ENCODE results near the gene PRR5L. TPM values are rescaled to one million over a fixed set of nuclear protein-coding genes. Genes with fewer than 3 reads are reported as not detected.

The PRR5L gene
- total and polyA plus RNA-seq, 2 experiments from 2014 or later, result 3.1 to 8.9 TPM

GRCh38 chr11:36311926-36312595, 16.0 kb downstream of the PRR5L start:
- H3K9me3 Mint-ChIP-seq, result no peaks in the 10 kb centered on the region
- no peak overlapping the region for H3K4me3 Mint-ChIP-seq
- H3K27me3 Mint-ChIP-seq (ENCODE audit: insufficient read depth, low read depth, poor library complexity), result peaks cover 2% of the 10 kb centered on the region
- Histone ChIP-seq H3K4me2 (no peak overlapping the region), H3K9me2 (ENCODE audit: insufficient read depth) (peaks cover 1% of the 10 kb centered on the region; the same call in 1 of the 2 replicates), H3K27ac (ENCODE audit: low read depth) (no peak overlapping the region), H3F3A (replicated peaks; ENCODE audit: low read depth) (no peaks in the 10 kb centered on the region), H3K4me1 (ENCODE audit: insufficient read depth) (peaks cover 5% of the 10 kb centered on the region), H4K20me1 (replicated peaks; ENCODE audit: insufficient read depth) (no peaks in the 10 kb centered on the region), H3K4me3 (no peak overlapping the region), H3K36me3 (ENCODE audit: insufficient read depth) (no peaks in the 10 kb centered on the region), H3K27me3 (ENCODE audit: insufficient read depth) (no peaks in the 10 kb centered on the region), H3K79me2 (replicated peaks; ENCODE audit: insufficient read depth) (no peaks in the 10 kb centered on the region), H2AFZ (no peak overlapping the region)
- H3K4me1 Mint-ChIP-seq, result peaks cover 13% of the 10 kb centered on the region
- TF ChIP-seq CREB1 (CRISPR knock-in tag; IDR thresholded peaks at IDR 0.05; ENCODE audit: low read depth) (no peak), CTCF (conservative IDR thresholded peaks at IDR 0.05; ENCODE audit: low read depth in 2 of 2) (no peak)
- no peaks in the 10 kb centered on the region for H3K36me3 Mint-ChIP-seq (ENCODE audit: low read depth)
- H3K27ac Mint-ChIP-seq, result no peak overlapping the region
- ATAC-seq, result no peak
- DNase-seq (ENCODE audit: low spot score), result no peak

GRCh38 chr11:36312611-36313472, 16.8 kb downstream of the PRR5L start:
- Mint-ChIP-seq H3K9me3 (no peaks in the 10 kb centered on the region), H3K4me3 (no peak overlapping the region), H3K27me3 (ENCODE audit: insufficient read depth, low read depth, poor library complexity) (peaks cover 2% of the 10 kb centered on the region), H3K27ac (no peak overlapping the region), H3K4me1 (peaks cover 15% of the 10 kb centered on the region), H3K36me3 (ENCODE audit: low read depth) (no peaks in the 10 kb centered on the region)
- Histone ChIP-seq H3K27ac (ENCODE audit: low read depth) (no peak overlapping the region), H3K4me3 (no peak overlapping the region), H3K36me3 (ENCODE audit: insufficient read depth) (no peaks in the 10 kb centered on the region), H3F3A (replicated peaks; ENCODE audit: low read depth) (no peaks in the 10 kb centered on the region), H3K4me1 (ENCODE audit: insufficient read depth) (peaks cover 5% of the 10 kb centered on the region), H3K27me3 (ENCODE audit: insufficient read depth) (no peaks in the 10 kb centered on the region), H3K9me2 (ENCODE audit: insufficient read depth) (peaks cover 6% of the 10 kb centered on the region; the same call in 1 of the 2 replicates), H3K4me2 (no peak overlapping the region), H3K79me2 (replicated peaks; ENCODE audit: insufficient read depth) (no peaks in the 10 kb centered on the region), H4K20me1 (replicated peaks; ENCODE audit: insufficient read depth) (no peaks in the 10 kb centered on the region), H2AFZ (no peak overlapping the region)
- no peak for DNase-seq (ENCODE audit: low spot score)
- TF ChIP-seq EZH2 (IDR thresholded peaks at IDR 0.05; ENCODE audit: low read depth, unreplicated experiment), result no peak
- TF ChIP-seq JUNB (IDR thresholded peaks at IDR 0.05; ENCODE audit: unreplicated experiment), result no peak
- TF ChIP-seq ZNF114 (CRISPR knock-in tag; IDR thresholded peaks at IDR 0.05), result no peak
- no peak for TF ChIP-seq CREB1 (CRISPR knock-in tag; IDR thresholded peaks at IDR 0.05; ENCODE audit: low read depth)
- TF ChIP-seq ZNF462 (CRISPR knock-in tag; IDR thresholded peaks at IDR 0.05), result no peak
- no peak for TF ChIP-seq REST (IDR thresholded peaks at IDR 0.05; ENCODE audit: unreplicated experiment)
- TF ChIP-seq POLR2AphosphoS5 (IDR thresholded peaks at IDR 0.05; ENCODE audit: low read depth), result no peak
- ATAC-seq, result no peak

Data from GM23338 (cell line).